HFFc6 (cell line): ENCODE results near the gene HYCC1. TPM values are rescaled to one million over a fixed set of nuclear protein-coding genes. Genes with fewer than 3 reads are reported as not detected.

Experiments
- DNase-seq: peaks from one replicate; pipeline ENCODE4 v3.0.0-alpha.2; 2018
- H3K27ac Mint-ChIP-seq: 2 replicates; pipeline ENCODE4 v1.8.0; 2020; ENCODE audit warnings: mild to moderate bottlenecking, mixed read lengths
- H3K27me3 Mint-ChIP-seq: 2 replicates; pipeline ENCODE4 v1.8.0; 2021; ENCODE audit warnings: mild to moderate bottlenecking, moderate library complexity, mixed read lengths; ENCODE audit not compliant: insufficient read depth
- H3K36me3 Mint-ChIP-seq: 2 replicates; pipeline ENCODE4 v1.8.0; 2021; ENCODE audit warnings: low read depth, mixed read lengths
- H3K4me1 Mint-ChIP-seq: 2 replicates; pipeline ENCODE4 v1.8.0; 2020; ENCODE audit warnings: low read depth, mixed read lengths
- H3K4me3 Mint-ChIP-seq: 2 replicates; pipeline ENCODE4 v1.8.0; 2020; ENCODE audit warnings: mild to moderate bottlenecking, moderate library complexity, mixed read lengths
- H3K9me3 Mint-ChIP-seq: 2 replicates; pipeline ENCODE4 v1.8.0; 2020; ENCODE audit warnings: mild to moderate bottlenecking, mixed read lengths
- CTCF ChIP-seq: fragments of 200-600 bp; sonication (generic); IDR thresholded peaks from 2 replicates; pipeline ENCODE4 v1.5.0; 2021; ENCODE audit warnings: antibody characterized with exemption, mild to moderate bottlenecking
- total RNA-seq, 6 experiments: library from RNA; stranded (reverse); fragmentation: NEBNext Ultra II Directional; extraction: Animal tissue kit (Norgen Biotek cat#: 25700); gene quantifications; 2 replicates in 1 of 6; 3 replicates in 5 of 6; pipeline ENCODE4 v1.2.3, GENCODE V29; 2021

Gene HYCC1
- total RNA-seq, 6 experiments from 2014 or later = 88.5 to 104 (median 95.0) TPM

DNA sequence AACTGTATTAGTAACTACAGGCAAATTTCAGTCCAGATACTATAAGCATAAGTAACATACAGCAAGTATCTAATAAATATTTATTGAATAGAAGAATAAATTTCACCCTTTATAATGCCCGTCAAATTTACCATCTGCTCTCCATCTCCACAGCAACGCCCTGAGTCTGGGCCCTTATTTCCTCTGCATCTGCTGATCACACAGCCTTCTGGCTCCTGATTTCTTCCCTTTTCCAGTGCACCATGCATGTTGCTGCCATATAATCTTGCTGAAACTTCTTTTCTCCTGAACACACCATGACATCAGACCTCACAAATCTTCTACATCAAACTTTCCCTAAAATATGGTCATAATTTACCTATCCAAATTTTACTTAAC lies 15.4 kb downstream of the HYCC1 start:
- Mint-ChIP-seq H3K4me1 (peaks cover 82% of the 10 kb centered on the region), H3K27me3 (no peaks in the 10 kb centered on the region), H3K9me3 (no peaks in the 10 kb centered on the region), H3K27ac (peak overlapping the region; percentile 58), H3K36me3 (peaks cover 6% of the 10 kb centered on the region; the same call in 1 of the 2 replicates), H3K4me3 (no peak overlapping the region)
- no peak for TF ChIP-seq CTCF
- DNase-seq = no peak

GRCh38 chr7:22997871-22998518 lies 15.9 kb downstream of the HYCC1 start:
- no peak overlapping the region for H3K4me3 Mint-ChIP-seq
- H3K4me1 Mint-ChIP-seq = peaks cover 82% of the 10 kb centered on the region
- H3K36me3 Mint-ChIP-seq = peaks cover 6% of the 10 kb centered on the region; the same call in 1 of the 2 replicates
- no peak for TF ChIP-seq CTCF
- no peaks in the 10 kb centered on the region for H3K27me3 Mint-ChIP-seq
- peak overlapping the region; percentile 61 for H3K27ac Mint-ChIP-seq
- H3K9me3 Mint-ChIP-seq = no peaks in the 10 kb centered on the region
- peak; percentile 61 for DNase-seq

- no peak for DNase-seq
- Mint-ChIP-seq H3K27ac (no peak overlapping the region), H3K36me3 (peaks cover 6% of the 10 kb centered on the region; the same call in 1 of the 2 replicates), H3K4me1 (peaks cover 73% of the 10 kb centered on the region), H3K9me3 (no peaks in the 10 kb centered on the region), H3K27me3 (no peaks in the 10 kb centered on the region), H3K4me3 (no peak overlapping the region)
- no peak for TF ChIP-seq CTCF
Measured at GRCh38 chr7:22996470-22996869, 17.5 kb downstream of the HYCC1 start.

- Mint-ChIP-seq H3K27ac (no peak overlapping the region), H3K36me3 (peaks cover 12% of the 10 kb centered on the region), H3K4me1 (peaks cover 73% of the 10 kb centered on the region), H3K27me3 (no peaks in the 10 kb centered on the region), H3K4me3 (no peak overlapping the region), H3K9me3 (no peaks in the 10 kb centered on the region)
- no peak for TF ChIP-seq CTCF
- no peak for DNase-seq
Measured at GRCh38 chr7:22995011-22995410, 18.9 kb downstream of the HYCC1 start.

- H3K27ac Mint-ChIP-seq = no peak overlapping the region
- peaks cover 72% of the 10 kb centered on the region for H3K4me1 Mint-ChIP-seq
- H3K36me3 Mint-ChIP-seq = peaks cover 28% of the 10 kb centered on the region
Measured at GRCh38 chr7:22992874-22993840, 20.8 kb downstream of the HYCC1 start.

More at GRCh38 chr7:22992874-22993840, 20.8 kb downstream of the HYCC1 start:
- H3K27me3 Mint-ChIP-seq = no peaks in the 10 kb centered on the region; the same call in 1 of the 2 replicates
- H3K4me3 Mint-ChIP-seq = no peak overlapping the region
- TF ChIP-seq CTCF = no peak
- no peaks in the 10 kb centered on the region for H3K9me3 Mint-ChIP-seq
- no peak for DNase-seq
